Hippocampal formation (tissue), 2 donors: ENCODE results near the gene PIGW.
A peak's percentile ranks its signal among the peaks of the same experiment; 100 is the strongest.
"Not testable (repeated sequence)": the region's sequence is repeated elsewhere in the genome, so short reads cannot be mapped to it uniquely, and the experiment has no call there.

Source experiments
- DNase-seq, 2 donors: peaks; one replicate each; lab custom pipeline; 2025; lab: John Stamatoyannopoulos, UW

Gene PIGW

DNA sequence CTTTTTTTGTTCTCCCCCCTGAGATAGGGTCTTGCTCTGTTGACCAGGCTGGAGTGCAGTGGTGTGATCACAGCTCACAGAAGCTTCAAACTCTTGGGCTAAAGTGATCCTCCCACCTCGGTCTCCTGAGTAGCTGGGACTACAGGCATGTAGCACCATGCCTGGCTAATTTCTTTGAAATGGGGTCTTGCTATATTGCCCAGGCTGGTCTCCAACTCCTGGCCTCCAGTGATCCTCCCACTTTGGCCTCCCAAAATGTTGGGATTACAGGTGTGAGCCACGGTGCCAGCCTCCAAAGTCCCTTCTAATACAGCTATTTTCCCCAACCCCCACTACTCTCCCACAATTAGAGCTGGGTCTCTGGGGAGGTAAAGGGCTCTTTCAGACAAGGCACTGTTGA lies 26.3 kb upstream of the PIGW start:
- DNase-seq: not testable (repeated sequence)

GRCh38 chr17:36509272-36509985 lies 25.4 kb upstream of the PIGW start:
- DNase-seq: no peak

GRCh38 chr17:36510636-36511035 lies 24.2 kb upstream of the PIGW start:
- DNase-seq: no peak

DNA sequence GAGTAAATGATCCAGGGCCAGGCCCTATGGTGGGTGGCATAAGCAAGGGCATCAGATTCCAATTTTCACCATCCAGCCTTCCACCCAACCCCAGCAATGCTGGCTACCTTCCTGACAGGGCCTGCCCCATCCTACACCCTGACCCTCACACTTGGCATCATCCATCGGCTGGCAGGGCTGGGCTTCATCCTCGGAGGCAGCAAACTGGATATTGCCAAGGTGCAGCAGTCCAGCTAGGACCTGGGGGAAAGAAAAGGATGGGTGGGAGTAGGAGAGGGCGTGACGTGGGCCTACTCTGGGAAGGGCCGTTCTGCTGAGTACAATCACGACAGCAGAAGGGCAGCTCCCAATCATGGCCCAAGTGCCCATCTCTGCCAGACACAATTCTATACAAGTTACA lies 23.6 kb upstream of the PIGW start:
- DNase-seq: no peak

GRCh38 chr17:36512641-36513040 lies 22.1 kb upstream of the PIGW start:
- no peak for DNase-seq

- DNase-seq: no peak
Observed at GRCh38 chr17:36514856-36515255, 19.9 kb upstream of the PIGW start.

GRCh38 chr17:36515837-36516236 lies 18.9 kb upstream of the PIGW start:
- no peak for DNase-seq

DNA sequence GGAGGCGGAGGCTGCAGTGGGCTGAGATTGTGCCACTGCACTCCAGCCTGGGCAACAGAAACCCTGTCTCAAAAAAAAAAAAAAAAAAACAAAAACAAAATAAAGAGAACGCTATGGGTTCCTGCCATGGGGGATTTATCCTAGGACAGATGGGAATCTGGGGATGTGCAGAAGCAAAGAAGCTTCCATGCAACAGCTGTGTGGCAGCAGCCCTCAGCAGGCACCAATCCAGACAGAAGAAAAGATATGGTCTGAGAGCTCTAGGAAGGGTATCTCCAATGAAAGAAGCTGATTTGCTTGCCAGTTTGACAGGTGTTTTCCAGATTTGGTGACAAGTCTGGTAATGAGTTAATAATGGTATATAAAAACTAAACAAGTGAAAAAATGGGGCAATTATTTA lies 11.7 kb upstream of the PIGW start:
- no peak for DNase-seq

- DNase-seq: no peak
Observed at GRCh38 chr17:36524428-36524876, 10.3 kb upstream of the PIGW start.

DNA sequence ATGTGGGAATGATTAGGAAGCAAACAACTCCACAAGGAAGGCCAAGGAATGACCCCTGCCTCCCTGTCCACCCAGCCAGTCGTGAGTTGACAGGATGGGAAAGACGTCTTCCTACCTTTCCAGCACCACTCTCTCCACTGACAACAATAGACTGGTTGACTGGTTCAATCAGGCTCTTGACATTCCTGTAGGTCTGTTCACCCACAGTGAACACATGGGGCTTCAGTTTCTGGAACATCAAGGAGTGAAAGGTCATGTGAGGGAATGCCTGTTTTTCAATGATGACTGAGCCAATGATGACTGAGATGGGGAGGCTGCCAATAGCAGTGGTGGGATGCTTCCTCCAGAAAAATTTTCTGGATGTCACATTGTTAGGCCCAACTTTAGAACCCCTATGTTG lies 9.7 kb upstream of the PIGW start:
- no peak for DNase-seq

DNA sequence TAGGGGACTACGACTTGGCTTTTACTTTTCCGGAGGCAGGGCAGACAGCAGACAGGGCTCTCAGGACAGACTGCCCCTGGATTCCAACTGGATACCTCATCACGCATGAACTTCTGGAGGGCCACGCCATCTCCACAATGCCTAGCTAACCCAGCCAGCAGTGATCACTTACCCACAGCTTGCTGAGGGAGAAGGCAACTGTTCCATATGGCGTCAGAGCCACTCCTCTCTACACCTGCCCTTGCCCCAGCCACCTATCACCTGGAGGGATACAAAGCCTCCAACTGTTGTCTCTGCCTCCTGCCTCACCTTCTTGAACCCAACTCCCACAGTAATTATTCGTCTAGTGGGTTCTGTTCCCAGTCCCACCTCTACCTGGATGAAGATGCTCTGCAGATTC lies 8.9 kb upstream of the PIGW start:
- DNase-seq: no peak

DNA sequence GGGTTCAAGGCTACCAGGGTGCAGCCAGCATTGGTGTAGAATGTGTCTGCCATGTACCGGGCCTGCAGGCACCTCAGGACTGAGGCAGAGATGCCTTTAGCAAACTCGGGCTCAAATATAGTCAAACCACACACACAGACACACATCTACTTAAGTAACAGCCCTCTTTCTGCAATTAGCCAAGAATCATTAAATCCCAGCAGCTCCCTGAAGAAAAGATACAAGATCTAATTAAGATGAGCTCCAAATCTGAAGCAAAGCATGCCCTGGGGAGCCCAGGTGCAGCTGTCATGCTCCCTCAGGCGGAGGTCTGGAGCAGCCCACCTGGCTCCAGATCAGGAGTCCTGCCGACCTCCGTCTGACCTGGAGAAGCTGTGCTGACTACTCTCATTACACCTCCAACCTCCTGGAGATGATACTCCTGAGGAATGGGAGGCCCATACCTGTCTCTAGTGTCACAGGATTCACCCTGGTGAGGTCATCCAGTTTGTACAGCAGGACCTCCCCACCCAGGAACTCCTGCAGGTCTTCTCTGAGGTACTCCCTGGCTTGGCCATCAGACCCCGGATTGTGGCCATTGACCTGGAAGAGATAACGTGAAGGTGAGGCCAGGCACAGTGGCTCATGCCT lies 7.1 kb upstream of the PIGW start:
- DNase-seq: no peak

- DNase-seq: no peak
Observed at GRCh38 chr17:36529121-36529520, 5.7 kb upstream of the PIGW start.

DNA sequence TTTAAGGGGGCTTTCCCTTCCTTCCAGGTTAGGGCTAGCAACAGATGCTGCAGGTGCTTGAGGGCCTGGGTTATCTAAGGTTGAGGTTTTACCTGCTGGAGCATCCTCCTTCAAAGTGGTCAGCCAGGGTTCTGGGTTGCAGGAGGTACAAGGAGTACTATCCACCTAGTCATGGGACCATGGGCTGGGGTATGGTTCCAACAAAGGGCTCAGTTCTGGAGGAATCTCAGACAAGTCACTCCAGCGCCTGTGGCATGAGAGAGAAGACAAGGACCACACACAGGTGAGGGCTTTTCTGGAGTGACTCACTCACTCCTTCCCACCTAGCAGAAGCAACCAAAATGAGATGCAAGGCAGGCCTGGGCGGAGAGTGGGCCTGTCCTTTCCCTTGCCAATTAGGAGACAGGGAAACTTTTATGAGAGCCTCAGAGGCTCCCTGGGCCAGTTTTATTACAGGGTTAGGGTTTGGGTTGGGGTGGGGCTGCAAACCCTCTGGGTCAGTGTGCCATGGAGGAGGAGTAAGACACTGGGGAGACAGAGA lies 2.3 kb upstream of the PIGW start:
- DNase-seq: no peak

GRCh38 chr17:36533935-36534839 lies 600 bp upstream of the PIGW start:
- DNase-seq: peak in 1 of 2 donors; percentile 9

GRCh38 chr17:36535669-36536081 lies 888 bp downstream of the PIGW start:
- no peak for DNase-seq

DNA sequence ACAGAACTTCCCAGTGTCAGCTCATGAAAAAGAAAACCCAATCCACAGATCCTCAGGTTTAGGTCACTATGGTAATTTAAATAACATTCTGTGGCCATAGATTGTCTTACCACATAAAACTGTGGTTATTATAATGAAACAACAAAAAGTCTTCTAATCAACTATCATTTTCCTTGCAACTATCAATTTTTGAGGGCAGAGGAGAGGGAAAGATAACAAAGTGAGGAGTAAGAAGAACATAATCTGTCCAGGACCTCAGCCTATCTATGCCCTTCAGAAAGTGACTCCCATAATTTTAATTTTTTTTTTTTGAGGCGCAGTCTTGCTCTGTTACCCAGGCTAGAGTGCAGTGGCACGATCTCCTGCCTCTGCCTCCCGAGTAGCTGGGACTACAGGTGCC lies 5.9 kb downstream of the PIGW start:
- DNase-seq: no peak

DNA sequence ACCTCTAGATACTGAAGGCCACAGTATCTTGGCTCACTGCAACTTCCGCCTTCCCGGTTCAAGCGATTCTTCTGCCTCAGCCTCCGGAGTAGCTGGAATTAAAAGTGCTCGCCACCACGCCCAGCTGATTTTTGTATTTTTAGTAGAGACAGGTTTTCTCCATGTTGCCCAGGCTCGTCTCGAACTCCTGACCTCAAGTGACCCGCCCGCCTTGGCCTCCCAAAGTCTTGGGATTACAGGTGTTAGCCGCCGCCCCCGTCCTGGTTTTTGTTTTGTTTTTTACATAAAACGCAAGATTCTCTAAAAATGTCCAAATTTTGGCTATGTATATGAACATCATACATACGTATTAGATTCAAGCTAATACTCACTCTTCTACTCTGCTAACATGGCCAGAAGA lies 8.0 kb downstream of the PIGW start:
- no peak for DNase-seq

GRCh38 chr17:36544044-36544306 lies 9.2 kb downstream of the PIGW start:
- peak in 1 of 2 donors; percentile 27 for DNase-seq

DNA sequence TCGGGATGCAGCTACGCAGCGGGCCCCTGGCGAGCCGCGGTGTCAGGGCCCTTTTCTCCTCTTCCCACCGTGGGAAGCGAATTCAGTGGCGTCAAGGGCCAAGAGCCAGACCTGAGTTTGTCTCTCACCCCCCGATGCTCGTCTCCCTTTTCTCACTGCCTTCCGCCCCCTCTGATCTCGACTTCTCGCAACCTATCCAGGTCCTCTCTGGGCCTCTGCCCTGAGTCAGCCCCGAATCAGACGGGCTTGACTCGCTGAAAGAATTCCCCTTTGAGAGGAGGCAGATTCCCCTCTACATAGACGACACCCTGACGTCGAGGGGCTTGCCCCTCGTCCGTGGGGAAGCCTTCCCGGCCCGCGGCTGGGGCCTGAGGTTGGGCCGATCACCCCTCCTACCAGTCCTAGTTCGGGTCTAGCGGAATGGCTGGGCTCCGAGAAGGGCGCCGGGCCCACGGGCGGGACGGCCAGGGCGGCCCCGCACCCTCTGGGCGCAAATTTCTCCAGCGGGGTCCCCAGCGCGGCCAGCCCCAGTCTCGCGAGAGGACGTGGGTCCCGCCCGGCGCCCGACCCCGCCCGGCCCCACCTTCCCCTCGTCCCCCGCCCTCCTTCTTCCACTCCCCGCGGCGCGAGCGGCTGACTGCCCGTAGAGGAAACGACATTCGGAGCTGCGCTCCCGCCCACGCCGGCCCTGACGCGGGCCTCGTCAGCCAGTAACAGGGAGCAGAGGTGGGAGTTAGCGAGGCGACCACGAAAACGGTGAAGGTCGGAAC lies 9.7 kb downstream of the PIGW start, which contains the start of gene GGNBP2:
Gene GGNBP2 (plus strand): TSS at position 613 of the 770 bp plus-strand sequence. CDS start 806 bp downstream, outside the sequence.
- DNase-seq: peak; percentile 84

- no peak for DNase-seq
Observed at GRCh38 chr17:36545077-36545464, 10.3 kb downstream of the PIGW start.
